GM19351 (cell line): ENCODE data around the gene CYP20A1.

Experiments
- ATAC-seq: cut with Tn5 transposase; IDR thresholded peaks from one replicate; pipeline ENCODE4 v1.9.1; 2021; ENCODE audit warnings: mild to moderate bottlenecking, moderate library complexity; ENCODE audit not compliant: unreplicated experiment

Gene CYP20A1

GRCh38 chr2:203352604-203353255 lies 113.9 kb downstream of the CYP20A1 start:
- ATAC-seq, result no peak

- no peak for ATAC-seq
These were observed 116.1 kb downstream of the CYP20A1 start for GRCh38 chr2:203354966-203355365.
